Endothelial cell of hepatic sinusoid (primary cell): ENCODE results near the gene MBD3L2B.

ENCODE experiments used
- in situ Hi-C: cut with HindIII; loops from 2 replicates; pipeline ENCODE4 v1.10.0; 2017; ENCODE audit warnings: low sequenced_read_pairs

Gene MBD3L2B

DNA sequence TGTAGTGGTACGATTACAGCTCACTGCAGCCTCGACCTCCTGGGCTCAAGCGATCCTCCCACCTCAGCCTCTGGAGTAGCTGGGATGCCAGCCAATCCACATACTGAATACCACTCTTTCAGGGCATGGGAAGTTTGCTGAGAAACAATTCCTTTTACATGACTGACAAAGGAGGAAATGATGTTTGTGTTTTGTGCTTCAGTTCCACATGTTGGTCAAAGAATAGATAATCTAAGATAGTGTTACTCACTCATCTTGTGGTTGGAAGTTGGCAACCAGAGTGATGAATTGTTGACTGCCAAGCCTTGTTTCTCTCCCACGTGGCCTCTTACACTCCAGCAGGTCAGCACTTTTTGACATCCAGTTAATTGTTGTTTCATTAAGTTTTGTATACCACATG is 7.6 kb downstream of the MBD3L2B start:
- in situ Hi-C loops: no loop called here

DNA sequence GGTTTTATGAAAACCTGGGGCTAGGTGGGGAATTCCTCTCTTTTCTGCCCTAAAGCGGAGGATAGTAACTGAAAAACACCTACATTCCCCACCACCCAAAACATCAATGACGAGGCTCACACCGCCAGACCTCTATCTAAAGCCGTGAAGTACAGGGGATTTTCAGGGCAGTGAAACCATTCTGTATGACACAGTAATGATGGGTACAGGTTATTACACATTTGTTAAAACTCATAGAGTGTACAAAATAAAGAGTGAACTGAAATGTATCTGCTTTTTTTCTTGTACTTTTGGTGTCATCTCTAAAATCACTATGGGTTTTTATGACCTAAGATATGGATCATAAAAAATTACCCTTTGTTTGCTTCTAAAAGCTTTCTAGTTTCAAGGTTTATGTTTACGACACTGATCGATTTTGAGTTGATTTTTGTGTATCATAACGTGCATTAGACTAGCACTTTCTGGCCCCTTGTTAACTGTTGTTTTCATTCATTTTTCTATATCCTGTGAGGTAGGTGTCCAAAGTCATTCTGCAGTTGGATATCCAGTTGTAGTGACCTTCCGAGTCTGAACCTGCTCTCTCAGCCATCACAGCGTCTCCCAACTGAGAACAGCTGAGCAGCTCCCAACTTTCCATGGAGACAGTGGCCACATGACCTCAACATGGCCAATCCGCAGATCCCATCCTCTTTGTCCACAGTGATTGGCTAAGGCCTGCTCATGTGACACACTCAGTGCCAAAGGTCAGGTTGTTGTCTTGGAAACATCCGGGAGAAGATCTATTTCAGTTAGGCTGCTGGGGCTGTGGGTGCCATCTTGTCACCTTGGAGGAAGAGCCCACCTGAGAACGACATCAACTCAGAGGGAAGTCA is 10.3 kb downstream of the MBD3L2B start:
- in situ Hi-C loops: no loop called here

DNA sequence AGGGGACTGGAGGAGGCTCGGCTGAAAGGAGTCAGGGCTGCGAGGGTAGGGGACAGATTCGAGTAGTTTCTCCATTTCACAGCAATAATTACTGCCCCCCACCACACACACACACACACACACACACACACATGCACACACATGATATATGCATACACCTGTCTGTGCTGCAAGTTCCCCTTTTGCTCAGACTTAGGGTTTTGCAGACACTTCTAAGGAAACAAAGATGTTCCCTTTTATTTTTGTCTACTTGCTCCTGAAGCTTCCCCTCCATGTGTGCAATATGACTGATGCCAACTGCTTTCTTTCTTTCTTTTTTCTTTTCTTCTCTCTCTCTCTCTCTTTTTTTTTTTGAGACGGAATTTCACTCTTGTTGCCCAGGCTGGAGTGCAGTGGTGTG is 13.4 kb downstream of the MBD3L2B start:
- in situ Hi-C loops: no loop called here

DNA sequence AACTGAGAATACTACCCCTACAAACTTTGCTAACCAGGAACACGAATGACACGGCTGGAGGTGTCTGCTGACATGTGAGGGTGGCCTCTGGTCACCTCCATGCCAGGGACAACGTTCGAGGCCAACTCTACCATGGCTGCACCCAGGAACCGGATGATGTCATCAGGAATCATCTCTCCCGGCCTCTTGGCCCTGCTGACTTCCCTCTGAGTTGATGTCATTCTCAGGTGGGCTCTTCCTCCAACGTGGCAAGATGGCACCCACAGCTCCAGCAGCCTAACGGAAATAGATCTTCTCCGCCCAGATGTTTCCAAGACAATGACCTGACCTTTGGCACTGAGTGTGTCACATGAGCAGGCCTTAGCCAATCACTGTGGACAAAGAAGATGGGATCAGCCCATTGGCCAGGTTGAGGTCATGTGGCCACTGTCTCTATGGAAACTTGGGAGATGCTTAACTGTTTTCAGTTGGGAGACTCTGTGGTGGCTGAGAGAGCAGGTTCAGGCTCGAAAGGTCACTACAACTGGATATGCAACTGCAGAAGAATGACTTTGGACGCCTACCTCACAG is 15.0 kb downstream of the MBD3L2B start:
- in situ Hi-C loops: no loop called here

DNA sequence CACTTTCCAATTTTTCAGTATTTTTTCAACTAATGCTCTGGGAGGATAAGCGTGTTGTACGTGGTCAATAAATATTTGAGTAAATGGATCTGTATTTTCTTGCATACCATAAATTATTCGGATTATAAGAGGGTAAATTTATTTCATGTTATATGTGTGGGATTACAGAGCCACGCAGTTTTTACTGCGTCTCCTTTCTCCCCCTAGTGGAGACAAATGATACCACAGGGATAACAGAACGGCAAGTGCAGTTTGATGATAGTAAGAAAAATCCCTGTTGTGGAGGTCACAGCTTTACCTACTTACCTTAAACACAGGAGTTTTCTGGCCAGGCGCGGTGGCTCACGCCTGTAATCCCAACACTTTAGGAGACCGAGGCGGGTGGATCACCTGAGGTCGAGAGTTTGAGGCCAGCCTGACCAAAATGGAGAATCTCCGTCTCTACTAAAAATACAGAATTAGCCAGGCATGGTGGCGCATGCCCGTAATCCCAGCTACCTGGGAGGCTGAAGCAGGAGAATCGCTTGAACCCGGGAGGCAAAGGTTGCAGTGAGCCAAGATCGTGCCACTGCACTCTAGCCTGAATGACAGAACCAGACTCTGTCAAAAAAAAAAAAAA is 16.8 kb downstream of the MBD3L2B start:
- in situ Hi-C loops: no loop called here

DNA sequence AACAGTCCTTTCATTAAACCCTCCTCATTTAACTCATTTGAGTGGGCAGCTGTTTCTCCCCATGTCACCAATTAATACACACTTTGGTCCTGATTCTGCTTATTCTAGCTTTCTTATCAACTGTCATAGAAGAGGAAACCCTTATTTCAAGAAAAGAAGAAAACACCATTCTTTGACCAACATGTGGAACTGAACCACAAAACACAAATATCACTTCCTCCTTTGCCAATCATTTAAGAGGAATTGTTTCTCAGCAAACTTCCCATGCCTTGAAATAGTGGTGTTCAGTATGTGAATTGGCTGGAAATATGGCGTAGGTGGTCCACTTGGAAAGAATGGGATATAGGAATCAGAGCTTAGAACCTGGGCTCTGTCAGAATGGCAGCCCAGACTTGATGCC is 20.4 kb downstream of the MBD3L2B start:
- in situ Hi-C loops: no loop called here

DNA sequence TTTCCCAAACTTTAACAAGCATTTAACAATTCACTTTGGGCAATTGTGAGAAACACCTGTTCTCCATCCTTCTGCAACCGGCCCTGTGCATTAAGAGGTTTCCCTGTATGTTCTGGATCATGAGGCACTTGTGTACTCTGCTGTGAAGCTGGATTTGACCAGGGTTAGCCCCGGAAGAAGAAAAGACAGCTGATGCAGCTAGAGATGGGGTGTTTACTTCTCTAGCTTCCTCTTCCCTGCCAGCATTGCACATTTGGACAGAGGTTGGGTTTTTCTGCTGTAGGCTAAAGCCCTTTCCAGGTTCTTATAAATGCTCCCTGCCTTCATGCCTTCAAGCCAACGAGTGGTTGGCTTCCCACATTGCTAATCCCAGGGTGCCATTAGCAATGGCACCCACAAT is 20.9 kb downstream of the MBD3L2B start:
- in situ Hi-C loops: no loop called here

DNA sequence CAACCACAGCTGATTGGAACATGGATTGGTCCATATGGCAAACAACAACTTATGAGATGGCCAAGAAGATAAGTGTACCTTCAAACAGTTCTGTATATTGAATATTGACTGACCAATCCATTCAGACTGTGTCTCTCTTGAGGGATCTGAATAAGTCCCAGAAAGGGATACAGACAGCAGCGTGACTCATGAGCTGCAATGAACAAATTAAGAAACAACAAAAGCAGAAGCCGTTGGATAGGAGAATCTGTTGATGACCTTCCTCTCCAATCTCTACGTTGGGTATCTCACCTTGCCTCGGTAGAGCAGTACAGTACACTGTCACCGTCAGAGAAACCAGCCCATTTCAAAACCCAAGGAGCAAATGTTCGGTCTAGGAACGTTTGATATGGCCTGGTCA is 21.3 kb downstream of the MBD3L2B start:
- in situ Hi-C loops: no loop called here

DNA sequence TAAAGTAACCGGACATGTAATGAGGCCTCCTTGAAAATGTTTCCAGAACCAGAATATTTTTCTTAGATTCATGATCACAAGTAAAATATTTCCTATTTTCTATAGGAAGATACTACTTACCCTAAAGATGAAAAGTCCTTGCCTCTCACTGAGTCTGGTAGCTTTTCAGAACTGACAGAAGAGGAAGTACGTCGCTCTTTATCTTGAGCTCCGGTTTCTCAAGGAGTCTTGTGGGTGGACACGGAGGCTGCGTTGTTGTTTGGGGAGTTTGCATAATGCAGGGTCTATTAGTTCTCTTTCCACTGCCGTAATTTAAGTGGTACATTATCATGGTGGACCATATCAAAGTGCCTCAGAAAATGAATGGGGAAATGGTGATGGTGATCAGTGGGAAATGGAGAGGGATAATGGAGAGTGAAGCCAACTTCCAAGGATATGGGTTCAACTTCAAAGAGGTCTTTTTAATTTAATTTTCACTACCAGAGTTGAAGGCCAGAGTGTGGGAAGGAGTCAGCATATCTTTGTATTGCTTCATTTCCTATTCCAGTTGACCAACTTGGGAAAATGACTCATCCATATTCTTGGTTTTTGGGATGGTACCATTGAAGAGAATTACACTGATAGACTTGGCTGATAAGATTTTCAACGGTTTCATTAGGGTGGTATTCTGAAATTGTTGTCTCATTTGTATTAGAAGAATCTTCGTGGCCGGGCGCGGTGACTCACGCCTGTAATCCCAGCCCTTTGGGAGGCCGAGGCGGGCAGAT is 23.4 kb downstream of the MBD3L2B start:
- in situ Hi-C loops: no loop called here

DNA sequence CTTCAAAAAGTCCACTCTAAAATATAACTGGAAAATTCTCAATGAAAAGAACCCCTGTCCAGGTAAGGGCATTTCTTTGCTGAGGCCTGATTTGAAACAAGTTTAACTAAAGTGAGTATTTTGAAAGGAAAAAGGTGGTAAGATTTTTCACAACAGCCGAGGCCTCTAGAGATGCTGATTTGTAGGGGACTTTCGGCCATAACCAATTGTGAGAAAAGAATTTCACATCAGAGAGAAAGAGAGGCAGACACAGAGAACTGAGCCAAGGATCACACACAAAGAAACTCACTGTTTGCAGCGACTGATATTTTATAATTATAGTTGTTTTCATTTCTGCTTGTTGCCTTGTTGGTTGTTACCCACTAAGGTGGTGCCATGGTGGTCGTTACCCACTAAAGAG is 24.4 kb downstream of the MBD3L2B start:
- in situ Hi-C loops: no loop called here

DNA sequence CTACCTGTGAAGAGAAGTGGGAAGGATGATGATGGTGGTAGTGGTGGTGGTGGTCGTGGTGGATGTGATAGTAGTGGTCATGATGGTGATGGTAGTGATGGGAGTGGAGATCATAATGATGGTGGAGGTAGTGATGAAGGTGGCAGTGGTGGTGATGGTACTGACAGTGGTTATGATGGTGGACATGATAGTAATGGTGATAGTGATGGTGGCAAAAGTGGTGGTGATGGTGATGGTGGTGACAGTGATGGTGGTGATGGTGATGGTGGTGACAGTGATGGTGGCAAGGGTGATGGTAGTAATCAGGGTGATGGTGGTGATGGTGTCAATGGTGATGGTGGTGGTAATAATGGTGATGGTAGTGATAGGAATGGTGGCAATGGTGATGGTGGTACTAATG is 26.2 kb downstream of the MBD3L2B start:
- in situ Hi-C loops: no loop called here

DNA sequence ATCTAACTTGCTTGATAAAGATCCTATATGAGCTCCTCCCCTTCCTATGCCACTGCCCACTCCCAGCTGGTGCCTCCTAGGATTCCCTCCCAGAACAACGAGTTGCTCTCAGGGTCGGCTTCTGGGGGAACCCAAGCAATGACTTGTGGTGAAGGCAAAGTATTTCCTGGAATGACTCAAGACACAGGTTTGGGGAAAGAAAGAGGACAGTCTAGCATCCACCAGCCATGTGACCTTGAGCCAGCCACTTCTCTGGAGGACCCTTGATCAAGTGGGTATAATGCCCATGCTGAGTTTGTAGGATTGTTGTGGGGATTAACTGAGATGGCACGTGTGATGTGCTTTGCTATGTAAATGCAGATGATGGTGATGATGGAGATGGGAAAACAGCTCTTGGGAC is 33.0 kb downstream of the MBD3L2B start:
- in situ Hi-C loops: no loop called here

DNA sequence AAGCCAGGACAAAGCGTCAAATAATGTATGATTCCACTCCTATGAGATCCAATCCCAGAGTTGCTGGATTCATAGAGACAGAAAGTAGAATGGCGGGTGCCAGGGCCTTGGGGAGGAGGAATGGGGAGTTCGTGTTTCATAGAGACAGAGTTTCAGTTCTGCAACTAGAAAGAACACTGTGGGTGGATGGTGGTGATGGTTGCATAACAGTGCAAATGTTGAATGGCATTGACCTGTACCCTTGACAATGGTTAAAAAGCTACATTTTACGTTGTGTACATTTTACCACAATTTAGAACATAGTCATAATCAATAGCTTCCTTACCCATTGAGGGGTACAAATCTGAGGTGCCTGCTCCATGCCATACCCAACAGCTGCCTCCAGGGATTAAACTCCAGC is 33.4 kb downstream of the MBD3L2B start:
- in situ Hi-C loops: no loop called here

DNA sequence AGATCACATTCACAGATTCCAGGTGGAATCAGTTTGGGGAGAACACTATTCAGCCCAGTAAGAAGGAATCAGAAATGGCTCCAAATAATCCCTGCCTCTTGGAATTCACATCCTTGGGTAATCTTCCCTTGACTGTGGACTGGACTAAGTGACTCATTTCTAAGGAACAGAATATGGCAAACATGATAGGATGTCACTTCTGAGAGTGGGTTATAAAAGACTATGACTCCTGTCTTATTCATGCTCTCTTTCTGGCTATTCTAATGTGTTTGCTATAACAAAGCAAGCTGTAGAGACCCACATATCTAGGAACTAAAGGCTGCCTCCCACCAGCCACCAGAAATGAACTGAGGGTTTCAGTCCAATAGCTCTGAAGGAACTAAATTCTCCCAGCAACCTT is 37.8 kb downstream of the MBD3L2B start:
- in situ Hi-C loops: no loop called here

DNA sequence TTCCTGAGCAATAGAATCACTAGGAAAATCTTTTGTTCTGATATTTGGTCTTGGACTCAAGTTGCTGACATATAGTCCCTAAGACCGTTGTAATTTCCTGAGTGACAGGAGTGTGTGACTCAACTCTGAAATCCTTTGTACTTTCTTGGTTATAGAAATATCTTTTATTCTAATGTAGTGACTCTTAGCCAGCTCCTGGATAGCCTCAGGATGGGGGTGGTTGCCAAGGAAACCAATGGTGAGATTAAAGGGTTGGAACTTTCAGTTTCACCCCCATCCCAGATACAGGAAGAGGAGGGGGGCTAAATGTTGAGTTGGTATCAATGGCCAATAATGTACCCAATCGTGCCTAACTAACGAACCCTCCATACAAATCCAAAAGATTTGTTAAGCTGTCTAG is 41.8 kb downstream of the MBD3L2B start:
- in situ Hi-C loops: no loop called here

DNA sequence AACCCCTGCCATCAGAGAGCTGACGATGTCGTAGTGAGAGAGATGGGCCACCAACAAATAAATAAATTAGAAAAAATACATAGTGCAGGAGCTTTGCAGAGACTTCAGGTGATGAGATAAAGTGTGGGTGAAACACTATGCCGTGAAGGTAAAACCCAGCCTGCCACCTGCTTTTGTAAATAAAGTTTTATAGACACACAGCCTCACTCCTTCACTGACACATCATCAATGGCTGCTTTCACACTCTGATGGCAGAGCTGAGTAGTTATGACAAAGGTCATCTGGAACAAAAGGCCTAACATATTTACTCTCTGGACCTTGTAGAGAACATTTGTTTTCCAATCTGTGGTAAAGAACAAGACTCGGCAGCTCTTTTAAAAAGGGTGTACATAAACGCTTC is 45.0 kb downstream of the MBD3L2B start:
- in situ Hi-C loops: no loop called here

DNA sequence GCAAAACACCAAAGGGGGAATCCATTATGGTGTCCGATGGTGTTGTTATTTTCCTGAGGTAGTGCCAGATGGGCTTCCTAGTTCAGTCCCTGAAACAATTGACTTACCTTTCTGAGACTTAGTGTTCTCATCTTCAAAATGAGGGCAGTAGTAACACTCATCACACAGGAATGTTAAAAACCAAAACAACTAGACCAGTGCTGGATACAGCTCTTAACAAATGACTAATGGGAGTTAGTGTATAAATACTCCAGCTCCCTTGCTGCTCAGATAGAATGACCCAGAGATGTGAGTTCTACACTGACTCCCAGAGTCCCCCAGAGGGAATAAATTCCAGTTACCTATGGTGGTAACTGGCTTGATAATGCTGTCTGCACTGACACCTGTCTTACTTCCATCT is 49.9 kb downstream of the MBD3L2B start:
- in situ Hi-C loops: no loop called here

DNA sequence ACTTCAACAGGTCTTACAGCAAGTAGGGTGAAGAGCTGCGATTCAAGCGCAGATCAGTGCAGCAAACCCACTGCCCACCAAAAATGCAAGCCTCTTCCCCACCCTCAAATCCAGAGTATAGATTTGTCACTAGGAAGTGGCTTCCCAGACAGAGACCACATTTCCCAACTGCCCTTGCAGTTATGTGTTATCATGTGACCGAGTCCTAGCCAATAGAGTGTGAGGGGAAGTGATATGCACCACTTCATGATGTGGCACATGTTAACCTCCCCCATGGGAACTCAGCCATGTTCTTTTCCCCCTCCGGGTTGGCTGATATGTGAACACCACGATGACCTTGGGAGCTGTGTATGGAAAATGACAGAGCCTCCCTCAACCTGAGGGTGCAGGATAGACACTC is 50.8 kb downstream of the MBD3L2B start:
- in situ Hi-C loops: no loop called here

DNA sequence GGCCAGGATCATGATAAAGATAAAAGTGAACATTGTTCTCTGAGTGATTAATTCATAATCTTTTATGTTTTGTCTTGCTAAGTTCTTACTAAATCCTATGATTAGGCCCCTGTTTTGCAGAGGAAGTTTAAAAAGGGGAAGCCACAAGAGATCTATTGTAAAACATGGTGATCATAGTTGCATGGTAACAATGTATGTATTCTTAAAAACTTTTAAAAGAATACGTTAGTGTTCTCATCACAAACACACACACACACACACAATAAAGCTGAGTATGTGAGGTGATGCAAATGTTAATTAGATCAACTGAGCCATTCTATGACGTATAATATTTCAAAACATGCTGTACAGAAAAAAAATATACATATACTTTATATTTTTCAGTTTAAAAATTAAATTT is 51.2 kb downstream of the MBD3L2B start:
- in situ Hi-C loops: no loop called here

DNA sequence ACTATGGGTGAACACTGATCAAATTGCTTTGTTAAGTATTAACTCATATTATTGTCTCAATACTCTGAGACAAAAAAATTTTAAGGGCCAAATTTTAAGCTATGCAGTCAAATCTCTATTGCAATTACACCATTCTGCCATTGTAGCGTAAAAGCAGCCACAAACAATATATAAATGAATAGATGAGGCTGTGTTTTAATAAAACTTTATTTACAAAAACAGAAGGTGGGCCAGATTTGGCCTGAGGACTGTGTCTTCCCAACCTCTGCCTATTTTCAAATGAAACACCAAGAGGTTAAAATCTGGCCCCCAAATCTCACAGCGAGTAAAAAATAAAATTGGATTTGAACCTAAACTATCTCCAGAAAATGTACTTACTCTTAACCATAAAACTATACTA is 51.7 kb downstream of the MBD3L2B start:
- in situ Hi-C loops: no loop called here
